Fibroblast of lung (primary cell): ENCODE measurements around the gene CARD19. TPM values are rescaled to one million over a fixed set of nuclear protein-coding genes. Genes with fewer than 3 reads are reported as not detected.
"Not testable (repeated sequence)": the region's sequence is repeated elsewhere in the genome, so short reads cannot be mapped to it uniquely, and the experiment has no call there.

Source experiments
- DNase-seq, 2 donors: peaks; one replicate each; pipeline versions ENCODE4 v3.0.0 to v3.0.0-alpha.2; 2010; ENCODE audit warnings: low read depth in 2 of 2
- H2AFZ ChIP-seq: 2 replicates; pipeline ENCODE4 v1.5.1; 2012; ENCODE audit warnings: low read length, control low read depth, inconsistent platforms
- H3K27ac ChIP-seq: 2 replicates; pipeline ENCODE4 v1.5.1; 2011; ENCODE audit warnings: low read length, control low read depth; ENCODE audit not compliant: insufficient read depth
- H3K27me3 ChIP-seq: 2 replicates; pipeline ENCODE4 v1.5.1; 2011; ENCODE audit warnings: mild to moderate bottlenecking, low read length; ENCODE audit not compliant: control insufficient read depth, insufficient read depth
- H3K36me3 ChIP-seq: 2 replicates; pipeline ENCODE4 v1.5.1; 2011; ENCODE audit warnings: low read length; ENCODE audit not compliant: control insufficient read depth, insufficient read depth
- H3K4me1 ChIP-seq: 2 replicates; pipeline ENCODE4 v1.5.1; 2011; ENCODE audit warnings: low read length; ENCODE audit not compliant: control insufficient read depth, insufficient read depth; ENCODE audit errors: extremely low read depth
- H3K4me2 ChIP-seq: 2 replicates; pipeline ENCODE4 v1.5.1; 2011; ENCODE audit warnings: low read length, control low read depth; ENCODE audit not compliant: insufficient read depth; ENCODE audit errors: extremely low read depth
- H3K4me3 ChIP-seq, 4 experiments: fragments of 200-600 bp in 1 of 4; sonication (generic) in 1 of 4; replicated peaks in 1 of 4; 2 replicates each; pipeline ENCODE4 v1.5.1; 2011 to 2016; ENCODE audit warnings: low read length in 4 of 4, low read depth in 3 of 4, mild to moderate bottlenecking in 3 of 4, control low read depth in 2 of 4, inconsistent platforms in 1 of 4, mixed read lengths in 1 of 4; ENCODE audit not compliant: insufficient read depth in 1 of 4; ENCODE audit errors: control extremely low read depth in 1 of 4
- H3K79me2 ChIP-seq: 2 replicates; pipeline ENCODE4 v1.5.1; 2012; ENCODE audit warnings: mild to moderate bottlenecking, low read length, inconsistent platforms; ENCODE audit not compliant: control insufficient read depth, insufficient read depth
- H3K9ac ChIP-seq: 2 replicates; pipeline ENCODE4 v1.5.1; 2011; ENCODE audit warnings: mild to moderate bottlenecking, low read length, control low read depth; ENCODE audit not compliant: insufficient read depth
- H3K9me3 ChIP-seq: 2 replicates; pipeline ENCODE4 v1.5.1; 2012; ENCODE audit warnings: low read depth, low read length; ENCODE audit not compliant: control insufficient read depth, insufficient read depth
- H4K20me1 ChIP-seq: 2 replicates; pipeline ENCODE4 v1.5.1; 2011; ENCODE audit warnings: low read length; ENCODE audit not compliant: control insufficient read depth, insufficient read depth; ENCODE audit errors: extremely low read depth
- EZH2 ChIP-seq: IDR thresholded peaks from 2 replicates; pipeline ENCODE4 v1.5.1; 2012; ENCODE audit warnings: low read length, control low read depth, mild to moderate bottlenecking; ENCODE audit errors: missing control alignments
- polyA plus RNA-seq, 2 donors: library from polyadenylated mRNA; depleted of rRNA in 1 of 2; stranded (reverse) in 1 of 2; unstranded in 1 of 2; fragments of >200 nt; gene quantifications; 2 replicates each; pipeline ENCODE4 v1.2.1, GENCODE V29; 2011 to 2012; ENCODE audit warnings: missing spikeins in 1 of 2
- total RNA-seq: library from RNA; depleted of rRNA; stranded (reverse); fragments of >200 nt; gene quantifications from 2 replicates; pipeline ENCODE4 v1.2.1, GENCODE V29; 2014
- TF ChIP-seq, protein P1 (sequence below), 2 donors: IDR thresholded peaks in 1 of 2; conservative IDR thresholded peaks in 1 of 2; 1 replicate in 1 of 2; 2 replicates in 1 of 2; pipeline ENCODE4 v1.5.1; 2011 to 2012; ENCODE audit warnings: low read length in 2 of 2, control low read depth in 1 of 2, inconsistent platforms in 1 of 2, low read depth in 1 of 2, mild to moderate bottlenecking in 1 of 2

CARD19 gene
- total and polyA plus RNA-seq, 2 donors (not counting 1 experiment from before 2014, with no cell fraction given) = 30.2 to 91.0 TPM

DNA sequence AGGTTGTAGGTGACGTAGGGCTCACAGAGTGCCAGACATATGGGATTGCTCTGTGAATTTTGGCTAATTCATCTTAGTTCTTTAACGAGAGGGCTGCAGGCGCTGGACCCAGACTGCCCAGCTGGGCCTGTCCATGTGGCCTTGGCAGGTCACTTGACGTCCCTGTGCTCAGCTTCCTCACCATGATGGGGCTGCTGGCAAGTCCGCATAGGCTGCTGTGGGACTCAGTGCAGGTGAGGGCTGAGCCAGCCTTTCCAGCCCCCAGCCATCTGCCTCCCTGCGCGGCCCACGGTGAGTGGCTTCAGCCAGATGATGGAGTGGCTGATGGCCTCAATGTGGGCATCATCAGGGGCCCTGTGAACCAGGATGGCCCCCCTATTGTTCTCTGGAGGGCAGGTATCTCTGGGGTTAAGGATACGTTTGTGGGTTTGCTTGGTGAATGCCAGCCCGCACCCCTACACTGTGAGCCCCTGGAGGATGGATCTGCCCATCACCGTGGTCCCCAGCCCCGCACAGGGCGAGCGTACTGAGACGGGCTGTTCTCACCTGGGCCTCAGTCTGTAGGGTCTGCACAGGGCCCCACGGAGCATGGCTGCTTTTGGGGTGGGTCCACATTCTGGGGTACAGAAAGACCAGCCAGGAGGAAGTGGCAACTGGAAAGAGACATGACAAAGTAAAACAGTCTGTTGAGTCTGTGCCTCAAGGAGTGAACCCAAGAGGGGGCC, 3.7 kb downstream of the CARD19 start:
- H3K27ac ChIP-seq = peak overlapping the region; percentile 58
- peaks cover 1% of the 10 kb centered on the region for H3K36me3 ChIP-seq
- peak overlapping the region; percentile 85 for H3K4me2 ChIP-seq
- DNase-seq = no peak
- H3K79me2 ChIP-seq = peaks cover 71% of the 10 kb centered on the region
- H3K9me3 ChIP-seq = no peaks in the 10 kb centered on the region
- no peak for TF ChIP-seq EZH2
- TF ChIP-seq, protein P1, sequence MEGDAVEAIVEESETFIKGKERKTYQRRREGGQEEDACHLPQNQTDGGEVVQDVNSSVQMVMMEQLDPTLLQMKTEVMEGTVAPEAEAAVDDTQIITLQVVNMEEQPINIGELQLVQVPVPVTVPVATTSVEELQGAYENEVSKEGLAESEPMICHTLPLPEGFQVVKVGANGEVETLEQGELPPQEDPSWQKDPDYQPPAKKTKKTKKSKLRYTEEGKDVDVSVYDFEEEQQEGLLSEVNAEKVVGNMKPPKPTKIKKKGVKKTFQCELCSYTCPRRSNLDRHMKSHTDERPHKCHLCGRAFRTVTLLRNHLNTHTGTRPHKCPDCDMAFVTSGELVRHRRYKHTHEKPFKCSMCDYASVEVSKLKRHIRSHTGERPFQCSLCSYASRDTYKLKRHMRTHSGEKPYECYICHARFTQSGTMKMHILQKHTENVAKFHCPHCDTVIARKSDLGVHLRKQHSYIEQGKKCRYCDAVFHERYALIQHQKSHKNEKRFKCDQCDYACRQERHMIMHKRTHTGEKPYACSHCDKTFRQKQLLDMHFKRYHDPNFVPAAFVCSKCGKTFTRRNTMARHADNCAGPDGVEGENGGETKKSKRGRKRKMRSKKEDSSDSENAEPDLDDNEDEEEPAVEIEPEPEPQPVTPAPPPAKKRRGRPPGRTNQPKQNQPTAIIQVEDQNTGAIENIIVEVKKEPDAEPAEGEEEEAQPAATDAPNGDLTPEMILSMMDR (conservative IDR thresholded peaks at IDR 0.05 in 1 of 2, IDR thresholded peaks at IDR 0.05 in 1 of 2; ENCODE audit: low read depth in 1 of 2, low read length in 2 of 2) = no peak
- H3K9ac ChIP-seq = no peak overlapping the region
- peak overlapping the region in 1 of 4 experiments; percentile 20 for H3K4me3 ChIP-seq
- no peak overlapping the region for H2AFZ ChIP-seq
- no peaks in the 10 kb centered on the region for H3K27me3 ChIP-seq
- no peaks in the 10 kb centered on the region for H4K20me1 ChIP-seq
- H3K4me1 ChIP-seq = peaks cover 19% of the 10 kb centered on the region

DNA sequence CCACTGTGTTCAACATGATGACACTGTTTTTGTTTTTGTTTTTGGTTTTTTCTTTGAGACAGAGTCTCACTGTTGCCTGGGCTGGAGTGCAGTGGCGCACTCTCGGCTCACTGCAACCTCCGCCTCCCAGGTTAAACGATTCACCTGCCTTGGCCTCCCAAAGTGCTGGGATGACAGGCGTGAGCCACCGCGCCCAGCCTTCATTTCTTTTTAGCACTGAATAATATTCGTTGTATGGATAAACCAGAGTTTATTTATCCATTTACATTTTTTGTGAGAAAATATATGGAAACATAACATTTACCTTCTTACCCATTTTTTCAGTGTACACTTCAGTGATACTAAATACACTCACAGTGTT, 4.2 kb downstream of the CARD19 start:
- no peak overlapping the region for H3K9ac ChIP-seq
- H3K4me2 ChIP-seq = no peak overlapping the region
- peaks cover 16% of the 10 kb centered on the region for H3K4me1 ChIP-seq
- H3K9me3 ChIP-seq = no peaks in the 10 kb centered on the region
- H2AFZ ChIP-seq = no peak overlapping the region
- H3K27me3 ChIP-seq = no peaks in the 10 kb centered on the region
- no peaks in the 10 kb centered on the region for H4K20me1 ChIP-seq
- H3K4me3 ChIP-seq = no peak overlapping the region
- H3K79me2 ChIP-seq = peaks cover 77% of the 10 kb centered on the region
- peaks cover 1% of the 10 kb centered on the region for H3K36me3 ChIP-seq
- no peak for DNase-seq
- TF ChIP-seq, protein P1 (conservative IDR thresholded peaks at IDR 0.05 in 1 of 2, IDR thresholded peaks at IDR 0.05 in 1 of 2; ENCODE audit: low read depth in 1 of 2, low read length in 2 of 2) = no peak
- no peak for TF ChIP-seq EZH2
- H3K27ac ChIP-seq = no peak overlapping the region

GRCh38 chr9:93101086-93101485, 5.1 kb downstream of the CARD19 start:
- DNase-seq = not testable (repeated sequence)
- peaks cover 16% of the 10 kb centered on the region for H3K4me1 ChIP-seq

More at GRCh38 chr9:93101086-93101485, 5.1 kb downstream of the CARD19 start:
- not testable (repeated sequence) for H3K36me3 ChIP-seq, H3K27ac ChIP-seq, H3K4me3 ChIP-seq, H3K4me2 ChIP-seq, H2AFZ ChIP-seq, H3K27me3 ChIP-seq, H3K9me3 ChIP-seq, H4K20me1 ChIP-seq, H3K9ac ChIP-seq
- peaks cover 83% of the 10 kb centered on the region for H3K79me2 ChIP-seq
